ENCODE measurements around the gene ARHGAP23.

The ARHGAP23 gene

DNA sequence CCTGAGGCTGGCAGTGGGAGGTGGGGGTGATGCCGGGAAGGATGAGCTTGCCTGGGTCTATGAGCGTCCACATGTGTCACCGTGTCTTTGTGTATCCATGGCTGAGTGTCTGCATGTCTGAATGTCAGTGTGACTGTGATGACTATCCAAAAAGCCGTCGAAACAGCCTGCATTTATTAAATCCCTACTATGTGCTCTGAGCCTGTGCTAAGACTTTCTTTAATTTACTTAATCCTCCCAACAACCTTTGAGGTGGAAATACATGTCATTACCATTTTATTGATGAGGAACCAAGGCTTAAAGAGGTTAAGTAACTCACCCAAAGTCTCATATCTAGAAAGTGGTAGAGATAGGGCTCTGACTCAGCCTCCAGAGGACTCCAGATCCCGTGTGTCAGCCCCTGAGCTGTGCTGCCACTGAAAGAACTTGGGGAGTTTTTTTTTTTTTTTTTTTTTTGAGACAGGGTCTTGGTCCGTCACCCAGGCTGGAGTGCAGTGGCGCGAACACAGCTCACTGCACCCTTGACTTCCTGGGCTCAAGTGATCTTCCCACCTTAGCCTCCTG, 20.0 kb downstream of the ARHGAP23 start:
- H3K4me1 ChIP-seq (ENCODE audit: control insufficient read depth, low read depth, low read length): peaks cover 16% of the 10 kb centered on the region
- no peak overlapping the region for H3K9ac ChIP-seq (ENCODE audit: low read length)
- H3K23ac ChIP-seq (ENCODE audit: low read length): no peak overlapping the region

DNA sequence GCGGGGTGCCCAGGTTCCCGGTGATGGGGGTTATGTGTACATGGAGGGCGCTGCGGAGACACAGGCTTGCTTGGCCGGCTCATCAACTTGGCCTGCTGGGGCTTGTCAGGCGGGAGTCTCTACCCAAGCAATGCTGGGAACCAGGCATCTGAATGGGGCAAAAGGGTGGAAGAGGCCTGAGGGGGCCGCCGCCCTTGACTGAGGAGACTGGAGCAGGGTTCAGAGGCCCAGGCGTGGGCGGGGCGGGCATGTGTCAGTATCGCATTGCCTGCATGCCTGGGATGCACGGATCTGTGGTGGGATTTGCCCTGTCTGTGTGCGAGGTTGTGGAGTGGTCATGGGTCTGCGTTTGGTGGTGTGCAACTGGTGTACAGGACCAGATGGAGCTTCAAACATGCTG, 21.1 kb downstream of the ARHGAP23 start:
- H2BK5ac ChIP-seq (ENCODE audit: low read length): peak overlapping the region; percentile 62

More for the DNA sequence above, 20.0 kb downstream of the ARHGAP23 start:
- Histone ChIP-seq H2BK5ac (ENCODE audit: low read length) (no peak overlapping the region), H4K8ac (ENCODE audit: low read depth, low read length) (no peak overlapping the region), H3K36me3 (ENCODE audit: control insufficient read depth, insufficient read depth, low read length) (no peaks in the 10 kb centered on the region), H2AK5ac (ENCODE audit: low read length) (no peak overlapping the region), H4K5ac (ENCODE audit: low read length) (no peak overlapping the region), H2BK120ac (ENCODE audit: low read depth, low read length) (no peak overlapping the region), H3K79me1 (ENCODE audit: low read length) (peaks cover 2% of the 10 kb centered on the region), H2BK15ac (replicated peaks; ENCODE audit: low read depth) (no peak overlapping the region), H3K4ac (ENCODE audit: low read depth, low read length) (no peak overlapping the region), H3K27ac (ENCODE audit: low read depth, low read length) (no peak overlapping the region), H3K79me2 (ENCODE audit: control insufficient read depth, insufficient read depth, low read length) (no peaks in the 10 kb centered on the region), H3K4me3 (ENCODE audit: low read length) (no peak overlapping the region), H3K4me2 (ENCODE audit: low read length) (no peak overlapping the region), H3K27me3 (ENCODE audit: insufficient read depth, low read length, poor library complexity) (no peaks in the 10 kb centered on the region), H3K18ac (ENCODE audit: low read length) (no peak overlapping the region), H3K56ac (ENCODE audit: low read length) (no peak overlapping the region)
- DNase-seq: no peak
- WGBS (ENCODE audit: extremely low coverage, insufficient coverage, low lambda C conversion rate): no CpG with 5 or more reads among the region's 9 CpGs

GRCh38 chr17:38450557-38451029, 22.3 kb downstream of the ARHGAP23 start:
- Histone ChIP-seq H3K56ac (ENCODE audit: low read length) (peak overlapping the region; percentile 44), H3K27me3 (ENCODE audit: insufficient read depth, low read length, poor library complexity) (no peaks in the 10 kb centered on the region), H2BK5ac (ENCODE audit: low read length) (peak overlapping the region; percentile 27), H2BK120ac (ENCODE audit: low read depth, low read length) (peak overlapping the region; percentile 17), H3K36me3 (ENCODE audit: control insufficient read depth, insufficient read depth, low read length) (no peaks in the 10 kb centered on the region), H4K8ac (ENCODE audit: low read depth, low read length) (no peak overlapping the region), H3K9ac (ENCODE audit: low read length) (no peak overlapping the region), H3K4me3 (ENCODE audit: low read length) (no peak overlapping the region), H3K79me1 (ENCODE audit: low read length) (peaks cover 9% of the 10 kb centered on the region), H3K4ac (ENCODE audit: low read depth, low read length) (no peak overlapping the region), H3K79me2 (ENCODE audit: control insufficient read depth, insufficient read depth, low read length) (peaks cover 8% of the 10 kb centered on the region), H2AK5ac (ENCODE audit: low read length) (no peak overlapping the region), H3K18ac (ENCODE audit: low read length) (no peak overlapping the region), H2BK15ac (replicated peaks; ENCODE audit: low read depth) (no peak overlapping the region), H4K5ac (ENCODE audit: low read length) (no peak overlapping the region), H3K4me1 (ENCODE audit: control insufficient read depth, low read depth, low read length) (peaks cover 26% of the 10 kb centered on the region), H3K23ac (ENCODE audit: low read length) (no peak overlapping the region), H3K4me2 (ENCODE audit: low read length) (no peak overlapping the region), H3K27ac (ENCODE audit: low read depth, low read length) (peak overlapping the region; percentile 97)
- no CpG with 5 or more reads among the region's 6 CpGs for WGBS (ENCODE audit: extremely low coverage, insufficient coverage, low lambda C conversion rate)
- DNase-seq: no peak

More for the DNA sequence above, 21.1 kb downstream of the ARHGAP23 start:
- Histone ChIP-seq H3K23ac (ENCODE audit: low read length) (no peak overlapping the region), H3K56ac (ENCODE audit: low read length) (peak overlapping the region; percentile 76), H3K4me2 (ENCODE audit: low read length) (no peak overlapping the region), H3K9ac (ENCODE audit: low read length) (peak overlapping the region; percentile 49), H3K4ac (ENCODE audit: low read depth, low read length) (peak overlapping the region; percentile 21), H2BK15ac (replicated peaks; ENCODE audit: low read depth) (no peak overlapping the region), H3K27ac (ENCODE audit: low read depth, low read length) (peak overlapping the region; percentile 28), H3K27me3 (ENCODE audit: insufficient read depth, low read length, poor library complexity) (no peaks in the 10 kb centered on the region), H3K18ac (ENCODE audit: low read length) (peak overlapping the region; percentile 1), H3K79me2 (ENCODE audit: control insufficient read depth, insufficient read depth, low read length) (peaks cover 3% of the 10 kb centered on the region), H3K4me3 (ENCODE audit: low read length) (no peak overlapping the region), H2BK120ac (ENCODE audit: low read depth, low read length) (no peak overlapping the region), H4K5ac (ENCODE audit: low read length) (no peak overlapping the region), H3K4me1 (ENCODE audit: control insufficient read depth, low read depth, low read length) (peaks cover 18% of the 10 kb centered on the region), H4K8ac (ENCODE audit: low read depth, low read length) (no peak overlapping the region), H3K36me3 (ENCODE audit: control insufficient read depth, insufficient read depth, low read length) (no peaks in the 10 kb centered on the region), H2AK5ac (ENCODE audit: low read length) (peak overlapping the region; percentile 94), H3K79me1 (ENCODE audit: low read length) (peaks cover 3% of the 10 kb centered on the region)
- no CpG with 5 or more reads among the region's 15 CpGs for WGBS (ENCODE audit: extremely low coverage, insufficient coverage, low lambda C conversion rate)
- DNase-seq: peak; percentile 59

DNA sequence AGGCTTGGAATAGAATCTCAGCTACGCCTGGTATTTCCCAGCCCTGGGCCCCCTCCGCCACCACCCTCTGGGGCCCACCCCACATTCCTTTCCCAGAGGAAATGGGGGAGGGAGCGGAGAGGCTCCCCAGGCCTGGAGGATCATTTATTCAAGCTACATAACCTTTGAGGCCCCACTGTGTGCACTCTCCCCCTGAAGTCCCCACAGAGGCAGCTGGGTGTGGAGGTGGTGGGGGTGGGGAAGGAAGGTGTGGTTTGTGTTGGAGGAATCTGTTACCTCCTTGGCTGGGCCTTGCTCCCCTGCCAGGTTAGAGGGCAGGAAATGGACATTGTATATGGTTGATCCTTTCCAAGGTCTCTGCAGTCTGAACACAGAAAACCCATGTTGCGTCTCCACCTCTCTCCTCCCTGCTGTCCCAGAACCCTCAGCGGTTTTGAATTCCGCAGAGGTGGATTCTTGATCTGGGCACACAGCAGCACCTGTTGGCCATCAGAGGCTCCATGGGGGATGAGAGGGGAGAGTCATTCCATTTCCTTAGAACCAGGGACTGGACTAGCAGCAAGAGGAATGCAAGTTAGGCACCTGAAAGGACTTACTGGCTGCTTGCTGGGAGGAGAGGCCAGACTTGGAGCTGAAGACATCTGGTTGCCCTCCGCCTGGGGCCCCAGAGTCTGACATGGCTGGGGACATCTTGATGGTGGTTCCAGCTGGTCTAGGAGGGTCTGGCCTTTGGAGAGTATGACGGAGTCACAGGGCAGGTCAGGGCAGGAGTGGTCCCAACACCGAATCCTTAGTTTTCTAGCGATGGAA, 23.0 kb downstream of the ARHGAP23 start:
- H3K27me3 ChIP-seq (ENCODE audit: insufficient read depth, low read length, poor library complexity): no peaks in the 10 kb centered on the region
- peak overlapping the region; percentile 97 for H3K27ac ChIP-seq (ENCODE audit: low read depth, low read length)
- H3K4me2 ChIP-seq (ENCODE audit: low read length): peak overlapping the region; percentile 65

DNA sequence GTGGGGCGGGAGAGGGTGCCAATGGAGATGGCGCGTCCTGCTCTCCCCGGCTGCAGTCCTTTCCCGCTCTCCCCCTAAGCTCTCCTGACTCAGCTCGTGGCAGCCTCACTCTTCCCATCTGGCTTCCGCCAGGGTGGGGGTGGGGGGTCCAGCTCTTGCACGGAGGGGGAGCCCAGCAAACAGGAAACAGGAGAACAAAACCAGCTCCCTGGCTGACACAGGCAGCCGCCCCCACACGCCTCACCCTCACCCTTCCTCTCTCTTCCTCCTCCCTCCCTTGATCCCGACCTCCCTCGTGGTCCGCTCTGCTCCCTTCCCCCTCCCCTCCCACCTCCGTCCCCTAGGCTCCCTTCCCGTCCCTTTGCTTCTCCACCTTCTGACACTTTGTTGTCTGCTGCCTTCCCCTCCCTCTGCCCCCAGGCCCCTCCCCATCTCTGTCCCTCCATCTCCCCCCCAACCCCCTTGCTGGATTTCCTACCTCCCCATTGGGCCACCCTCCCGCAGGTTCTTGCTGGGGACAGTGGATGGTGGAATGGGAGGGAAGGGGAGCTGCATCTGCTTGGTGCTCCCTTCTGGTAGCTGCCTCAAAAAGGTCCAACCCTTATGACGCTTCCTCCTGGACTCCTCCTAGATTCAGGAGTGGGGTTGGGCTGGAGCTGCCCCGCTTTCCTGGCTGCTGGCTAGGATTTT, 23.7 kb downstream of the ARHGAP23 start:
- H3K79me1 ChIP-seq (ENCODE audit: low read length): peaks cover 10% of the 10 kb centered on the region
- H2BK120ac ChIP-seq (ENCODE audit: low read depth, low read length): peak overlapping the region; percentile 66
- peak overlapping the region; percentile 97 for H3K27ac ChIP-seq (ENCODE audit: low read depth, low read length)
- no peak overlapping the region for H3K23ac ChIP-seq (ENCODE audit: low read length)
- peak overlapping the region; percentile 65 for H3K4me2 ChIP-seq (ENCODE audit: low read length)
- H3K9ac ChIP-seq (ENCODE audit: low read length): peak overlapping the region; percentile 64
- peak overlapping the region; percentile 91 for H3K56ac ChIP-seq (ENCODE audit: low read length)
- peaks cover 36% of the 10 kb centered on the region for H3K4me1 ChIP-seq (ENCODE audit: control insufficient read depth, low read depth, low read length)
- no CpG with 5 or more reads among the region's 18 CpGs for WGBS (ENCODE audit: extremely low coverage, insufficient coverage, low lambda C conversion rate)
- peak overlapping the region; percentile 98 for H2BK5ac ChIP-seq (ENCODE audit: low read length)
- no peak overlapping the region for H2BK15ac ChIP-seq (replicated peaks; ENCODE audit: low read depth)
- peaks cover 14% of the 10 kb centered on the region for H3K79me2 ChIP-seq (ENCODE audit: control insufficient read depth, insufficient read depth, low read length)
- H3K18ac ChIP-seq (ENCODE audit: low read length): peak overlapping the region; percentile 66
- H3K27me3 ChIP-seq (ENCODE audit: insufficient read depth, low read length, poor library complexity): no peaks in the 10 kb centered on the region
- H3K4ac ChIP-seq (ENCODE audit: low read depth, low read length): peak overlapping the region; percentile 89
- no peak overlapping the region for H2AK5ac ChIP-seq (ENCODE audit: low read length)
- H4K8ac ChIP-seq (ENCODE audit: low read depth, low read length): no peak overlapping the region
- DNase-seq: peak; percentile 97
- no peak overlapping the region for H4K5ac ChIP-seq (ENCODE audit: low read length)
- H3K36me3 ChIP-seq (ENCODE audit: control insufficient read depth, insufficient read depth, low read length): no peaks in the 10 kb centered on the region
- peak overlapping the region; percentile 1 for H3K4me3 ChIP-seq (ENCODE audit: low read length)

More for the DNA sequence above, 23.0 kb downstream of the ARHGAP23 start:
- H2AK5ac ChIP-seq (ENCODE audit: low read length): peak overlapping the region; percentile 47
- peak overlapping the region; percentile 66 for H3K18ac ChIP-seq (ENCODE audit: low read length)
- H3K23ac ChIP-seq (ENCODE audit: low read length): peak overlapping the region; percentile 48
- peak overlapping the region; percentile 66 for H2BK120ac ChIP-seq (ENCODE audit: low read depth, low read length)
- H3K4ac ChIP-seq (ENCODE audit: low read depth, low read length): peak overlapping the region; percentile 89
- no peaks in the 10 kb centered on the region for H3K36me3 ChIP-seq (ENCODE audit: control insufficient read depth, insufficient read depth, low read length)
- peaks cover 9% of the 10 kb centered on the region for H3K79me1 ChIP-seq (ENCODE audit: low read length)
- H3K56ac ChIP-seq (ENCODE audit: low read length): peak overlapping the region; percentile 91
- peaks cover 32% of the 10 kb centered on the region for H3K4me1 ChIP-seq (ENCODE audit: control insufficient read depth, low read depth, low read length)
- H3K9ac ChIP-seq (ENCODE audit: low read length): peak overlapping the region; percentile 64
- WGBS (ENCODE audit: extremely low coverage, insufficient coverage, low lambda C conversion rate): no CpG with 5 or more reads among the region's 10 CpGs
- H2BK15ac ChIP-seq (replicated peaks; ENCODE audit: low read depth): peak overlapping the region; percentile 8
- peaks cover 11% of the 10 kb centered on the region for H3K79me2 ChIP-seq (ENCODE audit: control insufficient read depth, insufficient read depth, low read length)
- DNase-seq: peak; percentile 98
- no peak overlapping the region for H4K5ac ChIP-seq (ENCODE audit: low read length)
- no peak overlapping the region for H4K8ac ChIP-seq (ENCODE audit: low read depth, low read length)
- peak overlapping the region; percentile 98 for H2BK5ac ChIP-seq (ENCODE audit: low read length)
- H3K4me3 ChIP-seq (ENCODE audit: low read length): peak overlapping the region; percentile 20
